A673 (cell line): ENCODE data around the gene USF2. TPM values are rescaled to one million over a fixed set of nuclear protein-coding genes. Genes with fewer than 3 reads are reported as not detected.

Source experiments
- BruUV-seq: library from RNA; stranded (reverse); fragments of 400-500 nt; replicated peaks from 2 replicates; lab custom pipeline; 2021; lab: Mats Ljungman, UMichigan
- CTCF ChIA-PET: fragments of 300-600 bp; sonication (Branson Sonifier 250); formaldehyde crosslinking; loops from one replicate; lab custom pipeline; 2022; ENCODE audit warnings: antibody characterized with exemption; lab: Charles Lee
- POLR2A ChIA-PET: fragments of 300-600 bp; sonication (Branson Sonifier 250); formaldehyde crosslinking; loops from one replicate; lab custom pipeline; 2022; ENCODE audit warnings: antibody characterized with exemption; ENCODE audit not compliant: low non-redundant PET; lab: Charles Lee
- DNase-seq: peaks from one replicate; pipeline ENCODE4 v3.0.0-alpha.2; 2015; ENCODE audit warnings: low spot score
- H3K27ac ChIP-seq: fragments of 200-600 bp; sonication (generic); 2 replicates; pipeline ENCODE4 v1.5.1; 2016; ENCODE audit warnings: mixed run types, low read depth, mild to moderate bottlenecking, mixed read lengths, antibody characterized with exemption, low read length; ENCODE audit not compliant: poor library complexity, severe bottlenecking
- H3K27me3 ChIP-seq: fragments of 200-600 bp; sonication (generic); replicated peaks from 2 replicates; pipeline ENCODE4 v1.6.1; 2017; ENCODE audit warnings: mixed run types, low read depth, mild to moderate bottlenecking, mixed read lengths, antibody characterized with exemption, low read length; ENCODE audit not compliant: insufficient read depth, poor library complexity
- H3K36me3 ChIP-seq: fragments of 200-600 bp; sonication (generic); 2 replicates; pipeline ENCODE4 v1.6.1; 2016; ENCODE audit warnings: mixed run types, mild to moderate bottlenecking, mixed read lengths, antibody characterized with exemption, low read length; ENCODE audit not compliant: insufficient read depth, poor library complexity, severe bottlenecking
- H3K4me1 ChIP-seq: fragments of 200-600 bp; sonication (generic); 2 replicates; pipeline ENCODE4 v1.6.1; 2017; ENCODE audit warnings: mixed run types, mild to moderate bottlenecking, mixed read lengths, antibody characterized with exemption, low read length; ENCODE audit not compliant: insufficient read depth, poor library complexity, severe bottlenecking
- H3K4me3 ChIP-seq: fragments of 200-600 bp; sonication (generic); 2 replicates; pipeline ENCODE4 v1.5.1; 2016; ENCODE audit warnings: low read depth, mixed run types, mild to moderate bottlenecking, mixed read lengths, low read length; ENCODE audit not compliant: poor library complexity, severe bottlenecking
- H3K9me3 ChIP-seq: fragments of 200-600 bp; sonication (generic); 2 replicates; pipeline ENCODE4 v1.6.1; 2016; ENCODE audit warnings: mixed run types, low read depth, mild to moderate bottlenecking, mixed read lengths, antibody characterized with exemption, low read length; ENCODE audit not compliant: poor library complexity, severe bottlenecking
- CTCF ChIP-seq: fragments of 300-800, 200-600 bp; sonication (generic); conservative IDR thresholded peaks from 2 replicates; pipeline ENCODE4 v1.5.1; 2017; ENCODE audit warnings: low read depth, mild to moderate bottlenecking, antibody characterized with exemption, low read length, moderate library complexity, mixed read lengths
- EZH2 ChIP-seq: fragments of 200-600 bp; sonication (generic); IDR thresholded peaks from 2 replicates; pipeline ENCODE4 v1.6.1; 2017; ENCODE audit warnings: borderline replicate concordance, low read depth, mild to moderate bottlenecking, mixed read lengths, antibody characterized with exemption, low read length; ENCODE audit not compliant: poor library complexity, severe bottlenecking
- intact Hi-C: fragments of 100-400 bp; cut with micrococcal nuclease; formaldehyde crosslinking; loops from one replicate; pipeline ENCODE4 v1.10.0; 2022; ENCODE audit not compliant: unreplicated experiment
- total RNA-seq: library from RNA; stranded (reverse); gene quantifications from 2 replicates; pipeline ENCODE4 v1.2.3, GENCODE V29; 2021

The USF2 gene
- total RNA-seq, 1 experiment from 2014 or later, result 82.0 TPM

- intact Hi-C loops, result no loop called here
- no peaks in the 10 kb centered on the region for H3K9me3 ChIP-seq
- TF ChIP-seq EZH2 (no peak), CTCF (no peak)
- no peak overlapping the region for H3K4me3 ChIP-seq
- no peaks in the 10 kb centered on the region for H3K27me3 ChIP-seq
- DNase-seq, result no peak
- no peaks in the 10 kb centered on the region for H3K4me1 ChIP-seq
- no peak overlapping the region for H3K27ac ChIP-seq
- ChIA-PET CTCF (no interaction called here), POLR2A (no interaction called here)
- no peaks in the 10 kb centered on the region for H3K36me3 ChIP-seq
- no TSS peak for BruUV-seq
These were observed 41.6 kb downstream of the USF2 start for GRCh38 chr19:35310331-35310730.

GRCh38 chr19:35310811-35311465 is 42.2 kb downstream of the USF2 start:
- intact Hi-C loops, result no loop called here
- ChIA-PET CTCF (interaction anchor here (0.7 kb wide), 1 partner anchor 243 kb away, joined by 3 read pairs; no protein-coding TSS in a partner anchor), POLR2A (no interaction called here)
- H3K27me3 ChIP-seq, result no peaks in the 10 kb centered on the region
- no peaks in the 10 kb centered on the region for H3K4me1 ChIP-seq
- DNase-seq, result no peak
- TF ChIP-seq EZH2 (no peak), CTCF (no peak)
- BruUV-seq, result no TSS peak
- H3K9me3 ChIP-seq, result no peaks in the 10 kb centered on the region
- H3K4me3 ChIP-seq, result no peak overlapping the region
- no peak overlapping the region for H3K27ac ChIP-seq
- H3K36me3 ChIP-seq, result no peaks in the 10 kb centered on the region

- intact Hi-C loops, result no loop called here
- DNase-seq, result no peak
- TF ChIP-seq EZH2, result no peak
- TF ChIP-seq CTCF, result no peak
- no peaks in the 10 kb centered on the region for H3K4me1 ChIP-seq
- no peak overlapping the region for H3K4me3 ChIP-seq
- no peak overlapping the region for H3K27ac ChIP-seq
- BruUV-seq, result no TSS peak
- no peaks in the 10 kb centered on the region for H3K9me3 ChIP-seq
- H3K27me3 ChIP-seq, result no peaks in the 10 kb centered on the region
- H3K36me3 ChIP-seq, result no peaks in the 10 kb centered on the region
- ChIA-PET POLR2A (no interaction called here), CTCF (interaction anchor here (0.7 kb wide), 1 partner anchor 245 kb away, joined by 3 read pairs; no protein-coding TSS in a partner anchor)
These were observed 43.3 kb downstream of the USF2 start for GRCh38 chr19:35311901-35312665.
